ENCODE results near the gene ADARB2.

The ADARB2 gene

GRCh38 chr10:1452777-1453176, 284.5 kb downstream of the ADARB2 start:
- no peak for TF ChIP-seq CTCF (IDR thresholded peaks at IDR 0.05; ENCODE audit: control insufficient read depth, insufficient read depth, low read depth, low read length, missing control alignments)
- no peak for DNase-seq (ENCODE audit: low read depth)
- no peak overlapping the region for H3K4me3 ChIP-seq (ENCODE audit: control insufficient read depth, low read depth, low read length)

GRCh38 chr10:1451941-1452340, 285.4 kb downstream of the ADARB2 start:
- no peak overlapping the region for H3K4me3 ChIP-seq (ENCODE audit: control insufficient read depth, low read depth, low read length)
- no peak for TF ChIP-seq CTCF (IDR thresholded peaks at IDR 0.05; ENCODE audit: control insufficient read depth, insufficient read depth, low read depth, low read length, missing control alignments)
- DNase-seq (ENCODE audit: low read depth), result no peak

GRCh38 chr10:1451362-1451888, 285.9 kb downstream of the ADARB2 start:
- DNase-seq (ENCODE audit: low read depth), result no peak

DNA sequence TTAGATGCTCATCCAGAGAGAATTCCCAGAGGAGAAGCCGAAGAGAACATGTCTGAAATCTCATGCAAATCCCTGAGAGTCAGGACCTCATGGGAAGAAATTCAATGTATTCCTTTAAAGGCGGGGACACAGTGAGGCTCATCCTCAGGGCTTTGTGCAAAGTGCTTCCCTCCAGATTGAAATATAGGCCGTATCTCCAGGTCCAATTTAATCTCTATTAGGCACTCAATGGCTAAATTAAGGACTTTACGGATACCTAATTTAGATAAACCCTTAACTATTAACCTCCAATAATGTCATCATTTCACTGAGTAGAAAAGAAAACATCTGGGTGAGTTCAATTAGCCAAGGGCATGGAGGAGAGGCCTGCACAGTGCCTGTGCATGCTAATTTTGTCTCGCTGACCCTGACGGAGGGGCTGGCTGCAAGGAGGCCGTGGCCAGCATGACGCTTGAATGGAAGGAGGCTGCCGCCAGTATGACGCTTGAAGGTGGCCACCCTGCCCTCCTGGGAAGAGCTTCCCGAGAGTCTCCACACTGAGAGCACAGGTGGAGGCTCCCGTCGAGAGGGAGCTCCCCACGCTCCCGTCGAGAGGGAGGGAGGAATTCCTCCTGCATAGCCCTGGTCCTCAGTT, 287.6 kb downstream of the ADARB2 start:
- DNase-seq (ENCODE audit: low read depth), result no peak
- TF ChIP-seq CTCF (IDR thresholded peaks at IDR 0.05; ENCODE audit: control insufficient read depth, insufficient read depth, low read depth, low read length, missing control alignments), result no peak
- H3K4me3 ChIP-seq (ENCODE audit: control insufficient read depth, low read depth, low read length), result no peak overlapping the region

More at GRCh38 chr10:1451362-1451888, 285.9 kb downstream of the ADARB2 start:
- H3K4me3 ChIP-seq (ENCODE audit: control insufficient read depth, low read depth, low read length), result no peak overlapping the region
- TF ChIP-seq CTCF (IDR thresholded peaks at IDR 0.05; ENCODE audit: control insufficient read depth, insufficient read depth, low read depth, low read length, missing control alignments), result no peak

DNA sequence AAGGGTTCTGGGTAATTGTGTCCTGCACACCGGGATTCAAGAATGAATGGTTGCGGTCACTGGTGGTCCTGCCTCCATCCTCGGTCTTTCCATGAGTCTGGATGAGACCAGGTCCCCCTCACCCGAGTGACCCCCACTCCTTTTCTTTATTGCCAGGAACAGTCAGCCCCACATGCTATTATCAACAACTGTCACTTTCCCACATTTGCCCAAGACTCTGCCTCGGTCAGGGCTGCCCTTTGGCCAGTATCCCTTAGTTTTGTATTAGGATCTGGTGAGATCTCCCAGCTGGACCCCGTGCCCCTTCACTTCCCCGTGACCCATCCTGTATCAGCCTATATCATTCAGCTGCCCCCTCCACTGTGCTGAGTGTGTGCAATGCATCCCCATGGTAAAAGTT, 288.3 kb downstream of the ADARB2 start:
- TF ChIP-seq CTCF (IDR thresholded peaks at IDR 0.05; ENCODE audit: control insufficient read depth, insufficient read depth, low read depth, low read length, missing control alignments), result no peak
- no peak overlapping the region for H3K4me3 ChIP-seq (ENCODE audit: control insufficient read depth, low read depth, low read length)
- DNase-seq (ENCODE audit: low read depth), result no peak

DNA sequence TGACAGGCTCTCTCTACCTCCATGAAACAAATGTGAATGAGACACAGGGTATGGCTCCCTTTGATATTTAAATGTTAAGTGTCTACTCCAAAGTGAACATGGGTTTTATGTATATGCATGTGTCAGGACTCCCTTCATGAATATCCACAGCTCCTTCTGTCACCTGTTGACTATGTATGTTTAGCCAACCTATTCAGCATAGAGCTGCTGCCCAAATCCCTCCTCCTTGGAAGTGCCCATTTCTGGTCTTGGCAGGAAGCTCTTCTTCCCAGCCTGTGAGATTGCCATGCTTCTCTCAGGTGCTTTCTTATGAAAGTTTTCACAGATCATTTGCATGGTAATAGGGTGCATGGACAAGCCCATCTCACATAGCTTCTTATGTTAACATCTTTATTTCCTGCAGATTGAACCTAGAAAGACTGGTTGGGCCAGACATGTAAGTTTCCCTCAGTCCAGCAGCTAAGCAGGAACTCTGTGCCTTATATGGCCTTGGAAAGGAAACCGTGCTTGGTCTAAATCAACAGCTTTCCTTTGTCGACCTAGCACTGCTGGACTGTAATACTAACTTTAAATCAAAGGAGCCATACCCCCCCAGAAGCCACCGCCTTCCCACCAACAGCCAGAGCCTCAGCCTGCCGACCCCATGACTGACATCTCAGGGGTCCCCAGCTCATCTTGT, 288.9 kb downstream of the ADARB2 start:
- DNase-seq (ENCODE audit: low read depth), result no peak
- no peak for TF ChIP-seq CTCF (IDR thresholded peaks at IDR 0.05; ENCODE audit: control insufficient read depth, insufficient read depth, low read depth, low read length, missing control alignments)
- H3K4me3 ChIP-seq (ENCODE audit: control insufficient read depth, low read depth, low read length), result no peak overlapping the region

Measured in AG09309 (cell line).